ENCODE measurements around the gene ZBTB16. TPM values are rescaled to one million over a fixed set of nuclear protein-coding genes. Genes with fewer than 3 reads are reported as not detected.

The ZBTB16 gene
- total and polyA plus RNA-seq, 3 donors from 2014 or later = 11.4 to 88.5 (median 51.5) TPM

DNA sequence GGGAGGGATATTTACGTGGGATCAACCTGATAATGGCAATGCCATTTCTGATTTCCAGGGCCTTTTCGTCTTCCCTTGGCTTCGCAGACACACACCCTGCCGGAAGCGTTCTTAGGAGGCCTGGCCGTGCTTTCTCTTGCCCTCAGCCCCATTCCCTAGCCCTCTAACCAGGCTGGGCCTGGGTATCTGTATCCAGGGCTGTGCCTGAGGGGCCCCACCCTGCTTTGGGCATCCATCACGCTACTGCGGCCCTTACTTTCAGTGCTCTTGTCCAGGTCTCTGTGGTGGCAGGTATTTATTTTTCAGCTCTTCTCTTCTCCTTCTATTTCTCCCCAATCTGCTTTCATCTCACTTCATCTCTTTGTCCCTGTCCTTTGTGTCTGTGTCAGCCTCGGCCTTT lies 105.0 kb downstream of the ZBTB16 start:
- TF ChIP-seq POLR2A (IDR thresholded peaks at IDR 0.05) = no peak
- TF ChIP-seq, protein P1, sequence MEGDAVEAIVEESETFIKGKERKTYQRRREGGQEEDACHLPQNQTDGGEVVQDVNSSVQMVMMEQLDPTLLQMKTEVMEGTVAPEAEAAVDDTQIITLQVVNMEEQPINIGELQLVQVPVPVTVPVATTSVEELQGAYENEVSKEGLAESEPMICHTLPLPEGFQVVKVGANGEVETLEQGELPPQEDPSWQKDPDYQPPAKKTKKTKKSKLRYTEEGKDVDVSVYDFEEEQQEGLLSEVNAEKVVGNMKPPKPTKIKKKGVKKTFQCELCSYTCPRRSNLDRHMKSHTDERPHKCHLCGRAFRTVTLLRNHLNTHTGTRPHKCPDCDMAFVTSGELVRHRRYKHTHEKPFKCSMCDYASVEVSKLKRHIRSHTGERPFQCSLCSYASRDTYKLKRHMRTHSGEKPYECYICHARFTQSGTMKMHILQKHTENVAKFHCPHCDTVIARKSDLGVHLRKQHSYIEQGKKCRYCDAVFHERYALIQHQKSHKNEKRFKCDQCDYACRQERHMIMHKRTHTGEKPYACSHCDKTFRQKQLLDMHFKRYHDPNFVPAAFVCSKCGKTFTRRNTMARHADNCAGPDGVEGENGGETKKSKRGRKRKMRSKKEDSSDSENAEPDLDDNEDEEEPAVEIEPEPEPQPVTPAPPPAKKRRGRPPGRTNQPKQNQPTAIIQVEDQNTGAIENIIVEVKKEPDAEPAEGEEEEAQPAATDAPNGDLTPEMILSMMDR (IDR thresholded peaks at IDR 0.05) = no peak
- WGBS, 2 donors = 88 to 91% methylated on average over 9 of the region's 9 CpGs
- Histone ChIP-seq H3K36me3 (ENCODE audit: low read depth, missing control alignments) (no peaks in the 10 kb centered on the region), H3K27me3 (no peaks in the 10 kb centered on the region), H3K4me1 (peaks cover 90% of the 10 kb centered on the region), H3K9me3 (no peaks in the 10 kb centered on the region), H3K4me3 (no peak overlapping the region), H3K27ac (peak overlapping the region; percentile 98 to 99)
- DNase-seq = no peak
- intact Hi-C loops (cut with DNase I; ENCODE audit: low total_unique reads) = loop anchor here (5.0 kb wide), 1 partner anchor 102 kb away; no protein-coding TSS in a partner anchor

DNA sequence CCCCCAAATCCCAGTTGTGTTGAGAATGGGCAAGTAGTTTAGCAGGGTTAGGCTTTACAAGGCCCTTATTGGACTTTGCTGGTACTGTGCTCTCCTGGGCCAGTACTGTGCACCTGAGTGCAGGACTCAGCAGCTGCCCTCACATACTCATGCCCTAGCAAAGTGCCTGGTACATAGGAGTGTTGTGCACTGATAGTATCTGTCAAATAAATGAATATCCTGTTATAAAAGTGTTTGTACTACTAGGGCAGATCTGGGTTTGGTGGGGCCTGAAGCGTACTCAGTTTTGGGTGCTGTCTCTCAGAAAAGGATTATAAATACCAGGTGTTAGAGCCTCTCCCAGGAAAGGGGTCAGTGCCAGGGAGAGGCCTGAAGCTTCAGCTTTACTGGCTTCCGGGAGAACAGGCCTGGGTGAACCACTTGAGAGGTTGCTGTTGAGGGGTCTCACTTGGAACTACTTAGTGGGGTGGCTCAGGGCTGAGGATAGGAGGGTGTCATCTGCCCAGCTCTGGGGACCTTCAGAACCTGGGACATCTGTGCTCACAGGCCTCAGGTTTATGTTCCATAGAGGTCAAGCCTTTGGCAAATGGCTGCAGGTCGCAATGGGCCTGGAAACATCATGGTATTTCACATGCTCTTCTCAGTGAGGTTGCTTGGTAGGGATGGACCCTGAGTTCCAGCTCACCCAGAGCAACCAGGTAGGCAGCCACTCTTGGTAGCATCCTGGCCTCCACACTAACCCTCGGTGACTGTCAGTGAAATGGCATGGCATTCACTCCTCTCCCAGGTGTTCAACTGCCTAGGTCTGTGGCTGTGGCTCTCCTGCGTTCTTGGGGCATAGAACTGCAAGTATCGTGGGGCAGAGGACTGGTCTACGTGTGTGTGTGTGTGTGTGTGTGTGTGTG lies 106.1 kb downstream of the ZBTB16 start:
- Histone ChIP-seq H3K27ac (peak overlapping the region; percentile 98 to 99), H3K9me3 (no peaks in the 10 kb centered on the region), H3K4me1 (peaks cover 92% of the 10 kb centered on the region), H3K4me3 (no peak overlapping the region), H3K27me3 (no peaks in the 10 kb centered on the region), H3K36me3 (ENCODE audit: low read depth, missing control alignments) (no peaks in the 10 kb centered on the region)
- WGBS, 2 donors = 75 to 93% methylated on average over 6 to 7 of the region's 7 CpGs
- DNase-seq = no peak
- TF ChIP-seq, protein P1 (IDR thresholded peaks at IDR 0.05) = no peak
- no peak for TF ChIP-seq POLR2A (IDR thresholded peaks at IDR 0.05)
- intact Hi-C loops (cut with DNase I; ENCODE audit: low total_unique reads) = no loop called here

DNA sequence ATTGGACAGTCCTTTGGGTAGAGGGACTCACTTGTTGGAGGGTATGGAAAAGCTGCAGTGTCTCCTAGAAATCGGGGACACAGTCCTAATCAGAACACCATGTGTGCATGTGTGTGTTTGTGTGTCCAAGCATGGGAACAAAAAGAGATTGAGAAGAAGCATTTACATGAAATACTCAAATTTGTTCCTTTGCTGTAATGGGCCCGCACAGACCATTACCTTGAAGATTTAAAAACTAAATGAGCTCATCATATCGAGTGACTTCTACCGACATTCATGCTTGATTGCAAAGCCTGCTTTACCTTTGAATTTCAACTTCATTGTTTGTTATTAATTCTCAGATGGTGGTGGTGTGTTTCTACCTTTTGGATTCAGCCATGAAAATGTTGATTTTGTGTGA lies 106.9 kb downstream of the ZBTB16 start:
- Histone ChIP-seq H3K4me1 (peaks cover 92% of the 10 kb centered on the region), H3K36me3 (ENCODE audit: low read depth, missing control alignments) (no peaks in the 10 kb centered on the region), H3K4me3 (no peak overlapping the region), H3K27ac (peak overlapping the region; percentile 98 to 99), H3K27me3 (no peaks in the 10 kb centered on the region), H3K9me3 (no peaks in the 10 kb centered on the region)
- intact Hi-C loops (cut with DNase I; ENCODE audit: low total_unique reads) = no loop called here
- no peak for DNase-seq
- 71 to 72% methylated on average over 4 of the region's 4 CpGs for WGBS, 2 donors
- TF ChIP-seq POLR2A (IDR thresholded peaks at IDR 0.05) = no peak
- TF ChIP-seq, protein P1 (IDR thresholded peaks at IDR 0.05) = no peak

DNA sequence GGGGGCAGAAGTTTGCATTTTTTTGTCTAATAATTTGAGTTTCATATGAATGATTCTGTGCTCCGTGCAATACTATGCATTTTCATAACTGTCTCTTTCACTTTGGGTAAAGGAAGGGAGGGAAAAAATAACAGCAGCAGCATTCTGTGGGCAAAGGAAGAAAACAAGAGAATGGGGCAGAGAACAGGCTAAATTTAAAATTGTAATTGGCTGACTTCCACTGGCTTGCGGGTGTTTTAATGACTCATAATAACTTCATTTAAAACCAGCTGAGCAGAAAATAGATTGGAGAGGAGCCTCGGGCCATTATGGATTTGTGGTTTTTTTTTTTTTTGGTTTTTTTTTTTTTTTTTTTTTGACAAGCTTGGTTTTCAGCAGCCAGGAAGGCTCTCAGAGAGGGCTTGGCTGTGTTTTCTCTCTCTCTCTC lies 107.4 kb downstream of the ZBTB16 start:
- intact Hi-C loops (cut with DNase I; ENCODE audit: low total_unique reads) = no loop called here
- peak overlapping the region; percentile 98 to 99 for H3K27ac ChIP-seq

More for the DNA sequence above, 107.4 kb downstream of the ZBTB16 start:
- WGBS, 2 donors = 20 to 33% methylated on average over 3 of the region's 3 CpGs
- Histone ChIP-seq H3K36me3 (ENCODE audit: low read depth, missing control alignments) (no peaks in the 10 kb centered on the region), H3K27me3 (no peaks in the 10 kb centered on the region), H3K4me1 (peaks cover 92% of the 10 kb centered on the region), H3K9me3 (no peaks in the 10 kb centered on the region), H3K4me3 (no peak overlapping the region)
- DNase-seq = peak; percentile 58
- TF ChIP-seq, protein P1 (IDR thresholded peaks at IDR 0.05) = no peak
- TF ChIP-seq POLR2A (IDR thresholded peaks at IDR 0.05) = no peak

Measured in testis (tissue), 3 donors.